Esophagus muscularis mucosa (tissue), 4 donors: ENCODE results near the gene TPX2.

ENCODE experiments used
- CTCF ChIP-seq, 3 experiments: fragments of 200-600 bp in 2 of 3; fragments of 450-650 bp in 1 of 3; sonication (generic) in 2 of 3; IDR thresholded peaks; one replicate each; pipeline ENCODE4 v1.5.1; 2017 to 2019; ENCODE audit warnings: antibody characterized with exemption in 3 of 3, mild to moderate bottlenecking in 2 of 3, moderate library complexity in 1 of 3
- EP300 ChIP-seq: sonication (generic); formaldehyde crosslinking; IDR thresholded peaks from one replicate; pipeline ENCODE4 v1.6.1; 2017; ENCODE audit warnings: antibody characterized with exemption
- POLR2A ChIP-seq: fragments of 450-650 bp; IDR thresholded peaks from one replicate; pipeline ENCODE4 v1.6.1; 2017; ENCODE audit warnings: antibody characterized with exemption, moderate library complexity, mild to moderate bottlenecking, low read depth
- POLR2AphosphoS5 ChIP-seq, 2 donors: sonication (generic); formaldehyde crosslinking; IDR thresholded peaks; one replicate each; pipeline ENCODE4 v1.6.1; 2017; ENCODE audit warnings: antibody characterized with exemption in 2 of 2

GRCh38 chr20:31839782-31840487 lies 100.8 kb downstream of the TPX2 start:
- TF ChIP-seq CTCF (IDR thresholded peaks at IDR 0.05) (no peak), POLR2A (no peak), POLR2AphosphoS5 (IDR thresholded peaks at IDR 0.05) (no peak), EP300 (no peak)
